Measurements from ENCODE around the gene USP10. TPM values are rescaled to one million over a fixed set of nuclear protein-coding genes. Genes with fewer than 3 reads are reported as not detected.

Gene USP10
- total RNA-seq, 2 experiments from 2014 or later: 90.9 to 117 TPM

DNA sequence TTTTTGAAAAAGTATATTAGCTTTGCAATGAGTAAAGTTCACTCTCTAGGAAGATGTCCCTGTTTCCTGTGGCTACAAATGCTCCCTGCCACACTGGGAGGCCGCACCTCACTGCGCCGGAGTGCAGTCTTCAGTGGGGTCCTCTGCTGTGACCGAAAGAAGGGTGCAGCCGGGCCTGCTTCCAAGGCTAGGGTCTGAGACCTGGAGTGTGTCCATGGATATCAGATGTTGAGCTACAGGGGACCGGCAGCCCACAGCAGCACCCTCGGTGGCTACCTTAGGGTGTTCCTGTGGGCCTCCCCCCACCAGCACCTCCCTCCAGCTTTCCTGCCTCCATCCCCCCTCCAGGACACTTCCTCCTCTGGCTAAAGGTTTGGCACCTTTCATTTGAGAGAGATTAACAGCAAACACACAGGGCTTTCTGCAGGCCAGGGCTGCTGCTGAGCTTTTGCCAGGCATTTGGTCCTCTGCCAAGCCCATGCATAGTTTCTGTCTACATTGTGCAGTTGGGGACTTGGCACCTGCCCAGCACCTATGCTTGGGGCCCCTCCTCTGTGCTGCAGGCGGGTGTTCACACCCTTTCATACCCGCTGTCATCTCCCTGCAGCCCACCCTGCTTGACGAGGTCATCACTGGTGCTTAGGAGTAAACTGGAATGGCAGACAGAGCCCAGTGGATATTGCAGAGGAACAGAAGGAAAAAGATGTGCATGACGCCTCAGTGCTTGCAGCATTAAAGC lies 86.2 kb downstream of the USP10 start:
- ATAC-seq: no peak
- CTCF ChIA-PET: interaction anchor here (1.1 kb wide), 1 partner anchor 166 kb away, joined by 3 read pairs; no protein-coding TSS in a partner anchor
- no peaks in the 10 kb centered on the region for H3K27me3 Mint-ChIP-seq

DNA sequence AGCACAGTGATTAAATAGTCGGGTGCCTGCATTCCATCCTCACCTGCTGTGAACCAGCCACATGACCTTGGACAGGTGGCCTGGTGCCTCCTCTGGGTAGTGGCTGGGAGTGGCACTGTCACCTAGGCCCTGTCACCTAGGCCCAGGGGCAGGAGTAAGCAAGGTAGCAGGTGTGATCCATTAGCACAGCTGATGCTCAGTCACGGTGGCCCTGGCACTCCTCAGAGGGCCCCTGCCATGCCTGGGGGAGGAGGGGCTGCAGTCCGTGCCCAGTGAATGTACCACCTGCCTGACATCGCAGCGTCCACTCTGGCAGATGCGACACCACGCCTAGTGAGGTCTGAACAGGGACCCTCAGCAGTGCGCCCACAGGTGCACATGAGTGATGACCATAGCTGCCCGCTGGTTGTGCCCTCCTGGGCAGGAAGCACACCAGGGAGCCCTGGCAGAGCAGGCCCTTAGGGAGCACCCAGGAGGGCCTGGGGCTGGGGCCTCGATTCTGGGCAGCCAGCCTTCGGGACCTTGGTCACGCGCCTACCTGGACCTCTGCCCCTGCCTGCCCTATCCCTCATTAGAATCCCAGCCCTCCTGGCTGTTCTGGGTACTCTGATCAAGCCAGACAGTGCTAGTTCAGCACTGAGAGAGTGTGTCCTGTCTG lies 86.9 kb downstream of the USP10 start:
- CTCF ChIA-PET: interaction anchor here (1.1 kb wide), 2 partner anchors 32 to 166 kb away, joined by 3 read pairs; no protein-coding TSS in a partner anchor
- DNase-seq (no peak), ATAC-seq (no peak)
- Mint-ChIP-seq H3K27me3 (no peaks in the 10 kb centered on the region), H3K9me3 (ENCODE audit: low read depth) (no peaks in the 10 kb centered on the region), H3K4me1 (no peaks in the 10 kb centered on the region), H3K27ac (no peak overlapping the region), H3K36me3 (no peaks in the 10 kb centered on the region), H3K4me3 (no peak overlapping the region)

More for the DNA sequence above, 86.2 kb downstream of the USP10 start:
- H3K9me3 Mint-ChIP-seq (ENCODE audit: low read depth): no peaks in the 10 kb centered on the region
- no peak overlapping the region for H3K4me3 Mint-ChIP-seq
- DNase-seq: no peak
- no peaks in the 10 kb centered on the region for H3K36me3 Mint-ChIP-seq
- H3K4me1 Mint-ChIP-seq: no peaks in the 10 kb centered on the region
- no peak overlapping the region for H3K27ac Mint-ChIP-seq

DNA sequence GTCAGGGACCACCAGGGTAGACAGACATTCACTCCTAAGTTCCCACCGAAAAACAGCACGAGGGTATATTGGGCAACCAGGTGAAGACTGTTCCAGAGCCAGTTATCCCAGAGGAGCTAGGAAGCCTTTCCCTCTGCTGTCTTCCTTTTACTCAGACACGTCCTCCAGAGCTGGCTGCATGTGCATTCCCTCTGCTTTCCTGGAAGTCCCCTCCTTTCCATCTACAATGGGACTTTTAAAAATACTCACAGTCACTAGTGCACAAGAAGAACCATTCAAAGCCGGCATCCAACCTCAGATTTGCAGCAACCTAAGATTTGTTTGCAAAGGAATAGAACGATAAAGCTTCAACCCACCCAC lies 87.4 kb downstream of the USP10 start:
- CTCF ChIA-PET: interaction anchor here (1.1 kb wide), 1 partner anchor 33 kb away, joined by 3 read pairs; no protein-coding TSS in a partner anchor
- Mint-ChIP-seq H3K36me3 (no peaks in the 10 kb centered on the region), H3K4me1 (no peaks in the 10 kb centered on the region), H3K9me3 (ENCODE audit: low read depth) (no peaks in the 10 kb centered on the region), H3K4me3 (no peak overlapping the region), H3K27ac (no peak overlapping the region), H3K27me3 (no peaks in the 10 kb centered on the region)
- no peak for ATAC-seq
- no peak for DNase-seq

DNA sequence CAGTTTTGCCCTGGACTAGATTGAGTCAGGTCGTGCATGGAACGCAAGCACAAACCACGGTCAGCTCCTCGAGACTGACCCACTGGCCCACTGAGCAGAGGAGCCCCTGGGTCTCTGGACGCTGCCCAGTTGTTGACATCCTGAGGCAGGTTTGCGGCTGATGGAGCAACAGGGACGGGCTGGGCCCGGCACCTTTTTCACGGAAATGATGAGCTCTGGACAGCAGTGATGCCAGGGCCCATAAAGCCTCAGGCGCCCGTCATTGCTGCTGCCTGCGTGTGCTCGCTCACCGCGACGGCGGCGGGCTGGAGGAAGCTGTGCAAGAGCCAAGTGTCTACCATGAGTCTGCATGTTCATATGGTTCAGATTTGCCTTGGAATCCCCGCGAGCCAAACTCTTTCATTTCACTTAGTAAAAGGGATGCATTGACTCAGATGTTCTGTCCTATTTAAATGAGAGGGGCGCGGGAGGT lies 89.2 kb downstream of the USP10 start:
- no peak overlapping the region for H3K4me3 Mint-ChIP-seq
- no peaks in the 10 kb centered on the region for H3K36me3 Mint-ChIP-seq
- no peaks in the 10 kb centered on the region for H3K4me1 Mint-ChIP-seq
- no peaks in the 10 kb centered on the region for H3K27me3 Mint-ChIP-seq
- CTCF ChIA-PET: no interaction called here
- H3K27ac Mint-ChIP-seq: no peak overlapping the region
- DNase-seq (no peak), ATAC-seq (no peak)
- no peaks in the 10 kb centered on the region for H3K9me3 Mint-ChIP-seq (ENCODE audit: low read depth)

DNA sequence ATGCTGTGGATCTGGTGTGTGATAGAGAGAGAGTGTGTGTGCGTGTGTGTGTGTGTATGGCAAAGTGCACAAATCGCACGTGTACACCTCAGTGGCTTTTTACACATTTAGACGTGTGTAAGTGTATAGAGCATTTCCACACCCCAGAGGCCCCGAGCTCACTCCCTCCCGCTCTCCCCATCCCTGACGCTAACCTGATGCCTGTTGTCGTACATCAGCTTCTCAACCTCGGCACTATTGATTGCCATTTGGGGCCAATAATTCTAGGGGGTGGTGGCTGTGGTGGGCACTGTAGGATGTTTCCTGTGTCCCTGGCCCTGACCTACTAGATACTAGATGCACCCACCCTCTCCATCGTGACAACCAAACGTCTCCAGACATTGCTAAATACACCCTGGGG lies 89.6 kb downstream of the USP10 start:
- CTCF ChIA-PET: interaction anchor here (1.1 kb wide), 1 partner anchor 164 kb away, joined by 3 read pairs; no protein-coding TSS in a partner anchor
- H3K27ac Mint-ChIP-seq: no peak overlapping the region
- H3K4me3 Mint-ChIP-seq: no peak overlapping the region
- ATAC-seq (no peak), DNase-seq (no peak)
- no peaks in the 10 kb centered on the region for H3K9me3 Mint-ChIP-seq (ENCODE audit: low read depth)
- H3K36me3 Mint-ChIP-seq: no peaks in the 10 kb centered on the region
- no peaks in the 10 kb centered on the region for H3K4me1 Mint-ChIP-seq
- H3K27me3 Mint-ChIP-seq: no peaks in the 10 kb centered on the region

DNA sequence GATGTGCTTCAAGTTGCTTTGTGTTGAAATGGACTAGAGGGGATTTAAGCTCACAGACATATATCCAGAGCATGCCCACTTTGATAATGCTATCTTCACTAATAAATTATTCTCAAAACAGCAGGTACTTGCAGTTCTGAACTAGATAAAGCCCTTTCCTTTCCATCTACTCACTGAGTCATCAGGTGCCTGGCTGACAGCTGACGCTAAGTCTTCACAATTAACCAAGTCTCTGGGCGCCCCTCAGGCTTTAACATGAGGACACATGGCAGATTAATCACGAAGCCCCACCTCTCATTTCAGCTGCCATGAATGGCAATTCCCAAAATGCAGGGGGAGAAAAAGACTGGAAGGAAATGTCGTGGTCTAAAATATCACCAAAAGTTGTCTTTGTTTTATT lies 90.5 kb downstream of the USP10 start:
- Mint-ChIP-seq H3K4me3 (no peak overlapping the region), H3K27me3 (no peaks in the 10 kb centered on the region), H3K27ac (no peak overlapping the region), H3K36me3 (no peaks in the 10 kb centered on the region), H3K4me1 (no peaks in the 10 kb centered on the region), H3K9me3 (ENCODE audit: low read depth) (no peaks in the 10 kb centered on the region)
- no peak for ATAC-seq
- CTCF ChIA-PET: interaction anchor here (1.1 kb wide), 1 partner anchor 163 kb away, joined by 3 read pairs; no protein-coding TSS in a partner anchor
- no peak for DNase-seq

DNA sequence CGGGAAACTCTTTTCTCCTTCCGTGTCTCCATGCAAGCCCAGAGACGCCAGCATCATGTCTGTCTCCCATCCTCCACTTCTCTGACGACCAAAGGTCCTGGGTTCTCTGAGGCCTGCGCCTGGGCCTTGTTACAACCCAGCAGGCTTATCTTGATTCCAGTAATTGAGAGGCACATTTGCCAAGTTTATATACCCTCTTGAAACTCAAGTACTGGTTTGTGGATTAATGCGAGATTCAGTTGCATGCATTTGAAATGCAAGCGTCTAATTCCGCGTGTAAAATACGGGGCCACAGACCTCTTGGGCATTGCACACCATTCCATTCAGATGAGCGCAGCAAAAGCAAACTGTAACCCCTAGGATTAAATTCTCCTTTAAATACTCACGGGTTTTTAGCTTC lies 91.3 kb downstream of the USP10 start:
- CTCF ChIA-PET: no interaction called here
- H3K4me3 Mint-ChIP-seq: no peak overlapping the region
- H3K36me3 Mint-ChIP-seq: no peaks in the 10 kb centered on the region
- H3K27ac Mint-ChIP-seq: no peak overlapping the region
- ATAC-seq (no peak), DNase-seq (no peak)
- no peaks in the 10 kb centered on the region for H3K4me1 Mint-ChIP-seq
- no peaks in the 10 kb centered on the region for H3K9me3 Mint-ChIP-seq (ENCODE audit: low read depth)
- no peaks in the 10 kb centered on the region for H3K27me3 Mint-ChIP-seq

DNA sequence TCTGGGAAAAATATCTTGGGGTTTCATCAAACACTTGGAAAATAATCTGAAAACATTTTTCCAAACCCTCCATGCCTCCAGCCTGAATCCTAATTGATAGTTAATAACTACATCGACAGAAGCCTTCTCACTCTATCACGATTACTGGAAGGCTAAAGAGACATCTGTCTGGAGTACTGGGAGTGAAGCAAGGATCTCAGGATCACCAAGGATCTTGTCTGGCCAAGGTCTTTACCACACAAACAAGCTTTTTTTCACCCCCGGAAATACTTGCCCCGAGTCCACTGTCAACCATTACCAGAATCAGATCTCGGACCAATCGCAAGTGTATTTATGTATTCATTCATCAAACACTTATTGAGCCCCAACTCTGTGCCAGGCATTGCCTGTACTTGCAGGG lies 91.7 kb downstream of the USP10 start:
- Mint-ChIP-seq H3K27me3 (no peaks in the 10 kb centered on the region), H3K27ac (no peak overlapping the region), H3K4me1 (no peaks in the 10 kb centered on the region), H3K9me3 (ENCODE audit: low read depth) (no peaks in the 10 kb centered on the region), H3K36me3 (no peaks in the 10 kb centered on the region), H3K4me3 (no peak overlapping the region)
- DNase-seq: no peak
- ATAC-seq: no peak
- CTCF ChIA-PET: no interaction called here

DNA sequence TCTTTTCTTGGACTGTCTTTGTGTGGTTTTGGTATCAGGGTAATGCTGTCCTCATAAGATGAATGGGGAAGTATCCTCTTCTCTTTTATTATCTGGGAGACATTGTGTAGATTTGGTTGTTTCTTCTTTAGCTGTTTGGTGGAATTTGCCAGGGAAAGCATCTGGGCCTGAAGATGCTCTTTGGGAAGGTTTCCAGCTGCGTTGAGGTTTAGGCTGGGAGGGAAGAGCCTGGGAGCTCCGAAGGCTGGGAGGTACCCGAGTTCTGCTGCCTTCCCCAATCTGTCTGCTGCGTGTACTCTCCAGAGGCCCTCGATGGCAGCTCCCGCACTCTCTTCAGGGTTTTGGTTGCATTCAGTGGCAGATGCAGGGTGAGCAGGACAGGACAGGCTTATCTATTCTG lies 94.4 kb downstream of the USP10 start:
- DNase-seq: no peak
- H3K4me3 Mint-ChIP-seq: no peak overlapping the region
- H3K27me3 Mint-ChIP-seq: no peaks in the 10 kb centered on the region
- CTCF ChIA-PET: no interaction called here
- no peak for ATAC-seq
- H3K4me1 Mint-ChIP-seq: no peaks in the 10 kb centered on the region
- no peaks in the 10 kb centered on the region for H3K36me3 Mint-ChIP-seq
- no peaks in the 10 kb centered on the region for H3K9me3 Mint-ChIP-seq (ENCODE audit: low read depth)
- no peak overlapping the region for H3K27ac Mint-ChIP-seq

DNA sequence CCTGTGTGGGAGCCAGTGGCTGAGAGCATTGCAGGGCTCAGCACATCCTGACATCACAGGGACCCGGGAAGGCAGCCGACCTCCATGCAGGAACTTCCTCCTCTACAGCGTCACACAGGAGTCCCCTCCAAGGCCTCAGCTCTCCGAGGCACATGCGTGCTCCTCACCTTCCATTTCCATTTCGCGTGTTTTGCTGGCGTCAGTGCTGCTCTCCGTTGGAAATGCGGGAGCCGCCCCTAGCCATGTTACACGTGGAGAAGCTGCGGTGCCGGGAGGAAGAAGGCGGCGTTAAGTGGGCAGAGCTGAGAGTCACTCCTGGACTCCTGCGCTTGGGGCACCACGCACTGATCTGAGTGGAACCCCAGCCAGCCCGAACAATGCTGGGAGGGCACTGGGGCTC lies 94.8 kb downstream of the USP10 start:
- no peaks in the 10 kb centered on the region for H3K36me3 Mint-ChIP-seq
- H3K27ac Mint-ChIP-seq: no peak overlapping the region
- H3K9me3 Mint-ChIP-seq (ENCODE audit: low read depth): no peaks in the 10 kb centered on the region
- DNase-seq (no peak), ATAC-seq (no peak)
- CTCF ChIA-PET: no interaction called here
- no peak overlapping the region for H3K4me3 Mint-ChIP-seq
- H3K27me3 Mint-ChIP-seq: no peaks in the 10 kb centered on the region
- no peaks in the 10 kb centered on the region for H3K4me1 Mint-ChIP-seq

DNA sequence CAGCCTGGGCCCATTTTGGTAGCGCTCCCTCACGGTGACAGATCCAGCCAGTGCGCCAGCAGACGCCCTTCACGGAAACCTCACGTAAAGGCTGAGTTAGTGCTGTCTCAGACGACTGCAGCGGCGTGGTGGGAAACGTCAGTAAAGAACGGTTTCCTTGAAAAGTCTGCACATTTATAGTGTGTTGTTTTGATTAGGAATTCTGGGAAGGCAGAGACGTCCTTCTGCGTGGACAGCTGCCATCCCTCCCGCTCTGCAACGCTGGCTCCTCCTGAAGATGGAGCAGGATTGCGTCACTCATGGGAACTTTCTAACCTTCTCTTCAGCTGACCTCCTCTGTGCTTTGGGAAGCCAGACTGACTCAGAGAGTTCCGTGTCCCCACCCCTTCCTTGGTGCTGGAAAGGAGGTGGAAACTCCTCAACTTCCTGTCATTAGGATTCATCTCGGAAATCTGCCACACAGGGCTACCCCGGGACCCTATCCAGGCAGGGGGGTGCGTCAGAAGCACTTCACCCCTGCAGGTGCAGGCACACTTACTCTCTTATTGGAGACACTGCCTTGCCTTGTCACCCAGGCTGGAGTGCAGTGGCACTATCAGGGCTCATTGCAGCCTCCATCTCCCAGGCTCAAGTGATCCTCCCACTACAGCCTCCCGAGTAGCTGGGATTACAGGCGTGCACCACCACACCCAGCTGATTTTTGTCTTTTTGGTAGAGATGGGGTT lies 95.7 kb downstream of the USP10 start:
- ATAC-seq: no peak
- Mint-ChIP-seq H3K4me1 (no peaks in the 10 kb centered on the region), H3K27me3 (no peaks in the 10 kb centered on the region), H3K4me3 (no peak overlapping the region), H3K36me3 (no peaks in the 10 kb centered on the region), H3K27ac (no peak overlapping the region), H3K9me3 (ENCODE audit: low read depth) (no peaks in the 10 kb centered on the region)
- no peak for DNase-seq
- CTCF ChIA-PET: no interaction called here

DNA sequence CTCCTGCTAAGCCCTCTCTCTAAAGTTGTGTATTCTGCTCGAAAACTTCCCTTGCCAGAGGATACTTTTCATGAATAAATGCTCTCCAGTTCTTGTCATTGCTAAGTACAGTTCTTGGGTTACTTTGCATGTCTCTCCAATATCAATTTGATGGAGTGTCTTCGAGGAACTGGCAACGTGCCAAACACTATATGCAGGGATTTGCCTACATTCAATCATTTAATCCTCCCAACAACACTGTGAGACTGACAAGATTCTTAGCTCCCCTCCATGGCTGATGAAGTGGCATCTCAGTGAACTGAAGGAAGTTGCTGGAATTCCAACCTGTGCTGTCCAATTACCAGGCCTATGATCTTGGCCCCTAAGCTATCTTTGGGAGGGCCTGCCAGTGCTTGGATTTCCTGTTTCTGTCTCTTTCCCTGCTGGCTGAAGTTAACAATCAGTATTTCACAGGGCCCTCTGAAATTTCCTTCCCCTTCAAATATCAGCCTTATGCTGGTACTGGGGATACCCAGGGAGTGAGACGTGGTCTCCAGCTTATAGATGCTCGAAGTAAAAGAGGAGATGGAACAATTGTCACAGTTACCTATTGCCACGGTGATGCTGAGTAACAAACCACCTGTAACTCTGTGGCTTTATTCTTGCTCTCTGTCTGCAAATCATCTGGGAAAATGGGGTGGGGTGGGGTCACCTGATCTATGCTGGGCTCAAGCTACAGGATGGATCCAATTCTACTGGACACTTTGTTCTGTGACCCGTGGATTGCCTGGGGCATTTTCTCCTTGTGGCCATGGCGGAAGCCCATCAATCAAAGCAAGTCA lies 100.6 kb downstream of the USP10 start:
- CTCF ChIA-PET: no interaction called here
- Mint-ChIP-seq H3K4me3 (no peak overlapping the region), H3K27me3 (no peaks in the 10 kb centered on the region), H3K4me1 (peaks cover under 1% of the 10 kb centered on the region), H3K27ac (no peak overlapping the region), H3K36me3 (no peaks in the 10 kb centered on the region), H3K9me3 (ENCODE audit: low read depth) (no peaks in the 10 kb centered on the region)
- ATAC-seq (no peak), DNase-seq (no peak)

DNA sequence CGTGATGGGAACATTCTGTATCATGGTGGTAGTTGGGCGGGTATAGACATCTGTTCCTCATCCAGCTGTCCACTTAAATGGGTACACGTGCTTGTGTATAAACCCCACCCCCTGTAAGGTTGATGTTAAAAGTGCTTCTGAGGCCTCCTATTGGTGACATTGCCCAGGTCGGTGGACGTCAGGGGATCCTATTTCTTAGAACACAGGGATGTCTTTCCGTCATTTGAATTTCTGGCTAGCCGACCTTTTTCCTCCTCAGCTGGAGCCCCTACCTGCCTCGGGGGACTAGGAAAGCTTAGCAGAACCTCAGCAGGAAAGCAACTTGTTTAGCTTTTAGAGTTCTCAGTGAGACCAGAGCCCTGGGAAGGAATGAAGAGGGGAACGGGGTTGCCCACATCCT lies 103.3 kb downstream of the USP10 start:
- H3K4me1 Mint-ChIP-seq: peaks cover 10% of the 10 kb centered on the region
- H3K36me3 Mint-ChIP-seq: no peaks in the 10 kb centered on the region
- H3K27ac Mint-ChIP-seq: no peak overlapping the region
- no peaks in the 10 kb centered on the region for H3K27me3 Mint-ChIP-seq
- ATAC-seq (no peak), DNase-seq (no peak)
- H3K4me3 Mint-ChIP-seq: no peak overlapping the region
- H3K9me3 Mint-ChIP-seq (ENCODE audit: low read depth): no peaks in the 10 kb centered on the region
- CTCF ChIA-PET: no interaction called here
